ENCODE results near the gene H6PD.
A peak's percentile ranks its signal among the peaks of the same experiment; 100 is the strongest.

H6PD gene

DNA sequence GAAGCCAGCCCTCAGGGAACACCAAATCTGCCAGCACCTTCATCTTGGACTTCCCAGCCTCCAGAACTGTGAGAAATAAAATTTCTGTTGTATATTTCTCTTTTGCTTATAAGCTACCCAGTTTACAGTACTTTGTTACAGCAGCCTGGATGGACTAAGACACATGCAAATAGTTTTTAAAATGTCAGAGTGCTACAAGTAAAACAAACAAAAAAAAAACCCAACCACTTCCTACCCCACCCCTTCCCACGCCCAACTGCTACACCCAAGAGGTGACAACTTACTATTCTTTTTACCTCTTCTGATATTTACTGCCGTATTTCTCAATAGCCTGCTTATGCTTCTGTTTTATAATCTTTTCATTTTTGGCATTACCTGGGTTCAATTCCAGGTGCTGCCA lies 49.5 kb downstream of the H6PD start:
- TF ChIP-seq TCF12 (IDR thresholded peaks at IDR 0.05; ENCODE audit: low read depth) (no peak), ZBTB7A (IDR thresholded peaks at IDR 0.05; ENCODE audit: low read depth) (no peak), CEBPB (IDR thresholded peaks at IDR 0.05) (no peak), FOXM1 (IDR thresholded peaks at IDR 0.05; ENCODE audit: borderline replicate concordance, low read depth) (no peak), YY1 (IDR thresholded peaks at IDR 0.05; ENCODE audit: low read depth) (no peak), EGR1 (IDR thresholded peaks at IDR 0.05) (no peak), NFIC (IDR thresholded peaks at IDR 0.05) (no peak), TAF1 (IDR thresholded peaks at IDR 0.05; ENCODE audit: low read depth) (no peak), EP300 (IDR thresholded peaks at IDR 0.05; ENCODE audit: borderline replicate concordance) (no peak), TEAD4 (IDR thresholded peaks at IDR 0.05) (no peak), RAD21 (IDR thresholded peaks at IDR 0.05; ENCODE audit: low read depth) (no peak)
- TF ChIP-seq, protein P1, sequence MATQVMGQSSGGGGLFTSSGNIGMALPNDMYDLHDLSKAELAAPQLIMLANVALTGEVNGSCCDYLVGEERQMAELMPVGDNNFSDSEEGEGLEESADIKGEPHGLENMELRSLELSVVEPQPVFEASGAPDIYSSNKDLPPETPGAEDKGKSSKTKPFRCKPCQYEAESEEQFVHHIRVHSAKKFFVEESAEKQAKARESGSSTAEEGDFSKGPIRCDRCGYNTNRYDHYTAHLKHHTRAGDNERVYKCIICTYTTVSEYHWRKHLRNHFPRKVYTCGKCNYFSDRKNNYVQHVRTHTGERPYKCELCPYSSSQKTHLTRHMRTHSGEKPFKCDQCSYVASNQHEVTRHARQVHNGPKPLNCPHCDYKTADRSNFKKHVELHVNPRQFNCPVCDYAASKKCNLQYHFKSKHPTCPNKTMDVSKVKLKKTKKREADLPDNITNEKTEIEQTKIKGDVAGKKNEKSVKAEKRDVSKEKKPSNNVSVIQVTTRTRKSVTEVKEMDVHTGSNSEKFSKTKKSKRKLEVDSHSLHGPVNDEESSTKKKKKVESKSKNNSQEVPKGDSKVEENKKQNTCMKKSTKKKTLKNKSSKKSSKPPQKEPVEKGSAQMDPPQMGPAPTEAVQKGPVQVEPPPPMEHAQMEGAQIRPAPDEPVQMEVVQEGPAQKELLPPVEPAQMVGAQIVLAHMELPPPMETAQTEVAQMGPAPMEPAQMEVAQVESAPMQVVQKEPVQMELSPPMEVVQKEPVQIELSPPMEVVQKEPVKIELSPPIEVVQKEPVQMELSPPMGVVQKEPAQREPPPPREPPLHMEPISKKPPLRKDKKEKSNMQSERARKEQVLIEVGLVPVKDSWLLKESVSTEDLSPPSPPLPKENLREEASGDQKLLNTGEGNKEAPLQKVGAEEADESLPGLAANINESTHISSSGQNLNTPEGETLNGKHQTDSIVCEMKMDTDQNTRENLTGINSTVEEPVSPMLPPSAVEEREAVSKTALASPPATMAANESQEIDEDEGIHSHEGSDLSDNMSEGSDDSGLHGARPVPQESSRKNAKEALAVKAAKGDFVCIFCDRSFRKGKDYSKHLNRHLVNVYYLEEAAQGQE (IDR thresholded peaks at IDR 0.05; ENCODE audit: low read depth), result no peak
- TF ChIP-seq, protein P2, sequence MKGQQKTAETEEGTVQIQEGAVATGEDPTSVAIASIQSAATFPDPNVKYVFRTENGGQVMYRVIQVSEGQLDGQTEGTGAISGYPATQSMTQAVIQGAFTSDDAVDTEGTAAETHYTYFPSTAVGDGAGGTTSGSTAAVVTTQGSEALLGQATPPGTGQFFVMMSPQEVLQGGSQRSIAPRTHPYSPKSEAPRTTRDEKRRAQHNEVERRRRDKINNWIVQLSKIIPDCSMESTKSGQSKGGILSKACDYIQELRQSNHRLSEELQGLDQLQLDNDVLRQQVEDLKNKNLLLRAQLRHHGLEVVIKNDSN (IDR thresholded peaks at IDR 0.05), result no peak

DNA sequence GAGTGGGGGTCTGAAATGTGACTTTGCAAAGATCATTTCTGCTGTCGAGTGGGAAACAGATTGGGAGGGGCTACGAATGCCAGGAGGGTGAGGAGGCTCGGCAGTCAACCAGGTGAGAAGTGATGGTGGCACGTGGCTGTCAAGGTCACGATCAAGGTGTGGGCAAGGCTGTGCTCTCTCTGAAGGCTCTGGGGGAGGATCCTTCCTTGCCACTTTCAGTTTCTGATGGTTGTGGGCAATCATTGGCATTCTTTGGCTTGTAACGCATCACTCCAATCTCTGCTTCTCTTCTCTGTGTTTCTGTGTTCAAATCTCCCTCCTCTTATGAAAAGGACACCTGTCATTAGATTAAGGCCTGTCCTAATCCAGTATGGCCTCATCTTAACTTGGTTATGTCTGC lies 52.0 kb downstream of the H6PD start:
- no peak for TF ChIP-seq CEBPB (IDR thresholded peaks at IDR 0.05)
- no peak for TF ChIP-seq NFIC (IDR thresholded peaks at IDR 0.05)
- no peak for TF ChIP-seq FOXM1 (IDR thresholded peaks at IDR 0.05; ENCODE audit: borderline replicate concordance, low read depth)
- TF ChIP-seq, protein P1 (IDR thresholded peaks at IDR 0.05; ENCODE audit: low read depth), result no peak
- TF ChIP-seq RAD21 (IDR thresholded peaks at IDR 0.05; ENCODE audit: low read depth), result no peak
- TF ChIP-seq ZBTB7A (IDR thresholded peaks at IDR 0.05; ENCODE audit: low read depth), result no peak
- no peak for TF ChIP-seq TCF12 (IDR thresholded peaks at IDR 0.05; ENCODE audit: low read depth)
- no peak for TF ChIP-seq EGR1 (IDR thresholded peaks at IDR 0.05)
- TF ChIP-seq TAF1 (IDR thresholded peaks at IDR 0.05; ENCODE audit: low read depth), result no peak
- TF ChIP-seq, protein P2 (IDR thresholded peaks at IDR 0.05), result no peak
- TF ChIP-seq, protein P3, sequence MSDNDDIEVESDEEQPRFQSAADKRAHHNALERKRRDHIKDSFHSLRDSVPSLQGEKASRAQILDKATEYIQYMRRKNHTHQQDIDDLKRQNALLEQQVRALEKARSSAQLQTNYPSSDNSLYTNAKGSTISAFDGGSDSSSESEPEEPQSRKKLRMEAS (IDR thresholded peaks at IDR 0.05), result no peak
- no peak for TF ChIP-seq EP300 (IDR thresholded peaks at IDR 0.05; ENCODE audit: borderline replicate concordance)
- no peak for TF ChIP-seq YY1 (IDR thresholded peaks at IDR 0.05; ENCODE audit: low read depth)
- TF ChIP-seq TEAD4 (IDR thresholded peaks at IDR 0.05), result no peak
- no peak for TF ChIP-seq CREB1 (IDR thresholded peaks at IDR 0.05; ENCODE audit: low read depth)

DNA sequence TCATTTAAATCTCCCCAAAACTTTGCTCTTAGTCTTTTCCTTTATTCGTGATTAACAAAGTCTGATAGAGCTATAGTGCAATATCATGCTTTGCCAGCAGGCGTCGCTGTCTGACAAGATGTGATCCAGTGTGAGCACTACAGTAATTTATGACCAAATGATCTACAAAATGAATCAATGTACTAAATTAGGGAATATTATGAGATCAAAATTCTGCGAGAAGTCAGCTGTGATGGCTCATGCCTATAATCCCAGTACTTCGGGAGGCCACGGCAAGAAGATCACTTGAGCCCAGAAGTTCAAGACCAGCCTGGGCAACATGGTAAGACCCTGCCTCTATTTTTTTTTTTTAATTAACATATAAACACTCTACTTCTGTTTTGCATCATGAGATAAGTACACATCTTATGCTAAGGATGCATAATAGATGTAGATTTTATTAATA lies 54.5 kb downstream of the H6PD start:
- TF ChIP-seq ZBTB7A (IDR thresholded peaks at IDR 0.05; ENCODE audit: low read depth) (no peak), YY1 (IDR thresholded peaks at IDR 0.05; ENCODE audit: low read depth) (no peak), CEBPB (IDR thresholded peaks at IDR 0.05) (no peak), EP300 (IDR thresholded peaks at IDR 0.05; ENCODE audit: borderline replicate concordance) (no peak), TAF1 (IDR thresholded peaks at IDR 0.05; ENCODE audit: low read depth) (no peak), TEAD4 (IDR thresholded peaks at IDR 0.05) (no peak), RAD21 (IDR thresholded peaks at IDR 0.05; ENCODE audit: low read depth) (peak; percentile 97), TCF12 (IDR thresholded peaks at IDR 0.05; ENCODE audit: low read depth) (no peak)

DNA sequence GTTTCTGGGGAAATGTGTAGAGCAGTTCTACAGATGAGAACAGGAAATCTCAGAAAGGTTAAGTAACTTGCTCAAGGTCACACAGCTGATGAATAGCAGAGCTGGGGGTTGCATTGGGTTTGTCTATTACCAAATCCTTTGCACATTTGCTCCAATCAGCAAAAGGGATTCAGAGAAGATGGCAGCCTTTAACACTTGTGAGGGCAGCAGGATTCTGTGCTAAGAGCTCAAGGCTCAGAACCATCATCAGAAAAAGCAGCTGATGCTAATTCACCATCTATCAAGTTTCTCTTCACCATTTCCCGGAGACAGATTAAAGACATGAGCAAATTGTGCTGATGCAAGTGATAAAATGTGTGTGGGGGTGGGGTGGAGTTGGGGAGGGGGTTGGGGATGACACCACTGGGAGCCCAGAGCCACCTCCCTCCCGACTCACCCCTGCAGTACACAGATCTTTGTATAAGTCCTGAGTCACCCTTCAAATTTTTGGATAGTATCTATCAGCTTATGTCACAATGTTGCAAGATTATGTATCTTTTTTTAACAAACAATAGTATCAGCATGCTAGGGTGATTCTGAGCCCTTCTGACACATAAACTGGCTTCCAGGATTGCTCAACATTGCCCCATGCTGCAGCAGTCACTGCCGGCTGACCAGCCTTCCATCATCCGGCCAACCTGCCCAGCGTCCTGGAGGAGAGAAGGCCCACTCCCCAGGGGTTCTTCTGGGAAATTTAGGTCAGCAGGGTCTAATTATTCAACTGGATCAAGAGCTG lies 55.3 kb downstream of the H6PD start:
- TF ChIP-seq TCF12 (IDR thresholded peaks at IDR 0.05; ENCODE audit: low read depth) (no peak), CREB1 (IDR thresholded peaks at IDR 0.05; ENCODE audit: low read depth) (no peak), TEAD4 (IDR thresholded peaks at IDR 0.05) (no peak), YY1 (IDR thresholded peaks at IDR 0.05; ENCODE audit: low read depth) (no peak), EGR1 (IDR thresholded peaks at IDR 0.05) (no peak), CEBPB (IDR thresholded peaks at IDR 0.05) (peak; percentile 82)
- TF ChIP-seq, protein P1 (IDR thresholded peaks at IDR 0.05; ENCODE audit: low read depth), result no peak
- TF ChIP-seq, protein P2 (IDR thresholded peaks at IDR 0.05), result no peak

All from Ishikawa (cell line).